ENCODE results near the gene KRT7. TPM values are rescaled to one million over a fixed set of nuclear protein-coding genes. Genes with fewer than 3 reads are reported as not detected.

Gene KRT7
- 1.1 and 7.0 TPM in 2 replicates for total RNA-seq

GRCh38 chr12:52232674-52233461 lies at the start of gene KRT7:
KRT7 (plus strand) TSS chr12:52233243; CDS start chr12:52233297, 54 bp downstream.

DNA sequence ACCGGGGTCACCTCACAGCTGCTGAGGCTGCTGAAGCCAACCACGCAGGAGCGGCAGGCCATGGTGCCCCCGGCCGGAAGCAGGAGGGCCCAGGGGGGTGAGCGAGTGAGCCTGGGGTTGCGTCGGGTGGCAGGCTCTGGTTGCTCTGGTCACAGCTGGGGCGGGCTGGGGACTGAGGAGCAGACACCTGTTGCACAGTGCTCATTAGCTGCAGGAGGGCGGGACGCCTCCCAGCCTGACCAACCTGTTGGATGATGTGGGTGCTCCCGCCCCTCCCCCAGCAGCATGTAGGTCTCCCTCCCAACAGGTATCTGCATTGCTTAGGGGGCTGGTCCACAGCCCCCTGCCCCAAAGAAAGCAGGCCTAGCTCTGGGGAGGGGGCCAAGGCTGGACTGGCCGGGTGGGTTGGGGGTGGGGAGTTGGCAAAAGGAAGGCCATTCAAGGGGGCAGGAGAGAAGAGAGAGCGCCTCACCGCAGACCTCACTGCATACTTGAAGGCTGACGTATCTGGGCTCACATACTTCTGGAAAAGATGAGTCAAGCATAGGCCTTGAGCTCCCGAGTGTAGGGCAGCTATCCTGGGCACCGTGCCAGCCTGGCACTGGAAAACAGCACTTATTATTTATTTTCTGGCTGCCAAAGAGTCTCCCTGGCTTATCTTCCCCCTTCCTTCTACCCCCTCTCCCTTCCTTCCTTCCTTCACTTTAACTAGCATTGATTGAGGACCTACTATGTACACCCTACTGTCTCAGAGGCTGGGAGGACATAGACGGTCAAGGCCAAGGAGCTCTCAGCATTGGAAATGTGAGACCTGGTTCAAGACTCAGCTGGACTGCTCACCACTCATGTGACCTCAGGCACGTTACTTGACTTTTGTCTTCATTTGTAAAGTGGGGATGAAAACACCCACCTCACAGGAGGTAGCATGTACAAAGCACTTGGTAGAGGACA lies 40.9 kb upstream of the KRT7 start, which contains the start of gene KRT80:
TSS of gene KRT80 (minus strand) at position 174 of the 951 bp plus-strand sequence. CDS start at position 62, 112 bp downstream.

DNA sequence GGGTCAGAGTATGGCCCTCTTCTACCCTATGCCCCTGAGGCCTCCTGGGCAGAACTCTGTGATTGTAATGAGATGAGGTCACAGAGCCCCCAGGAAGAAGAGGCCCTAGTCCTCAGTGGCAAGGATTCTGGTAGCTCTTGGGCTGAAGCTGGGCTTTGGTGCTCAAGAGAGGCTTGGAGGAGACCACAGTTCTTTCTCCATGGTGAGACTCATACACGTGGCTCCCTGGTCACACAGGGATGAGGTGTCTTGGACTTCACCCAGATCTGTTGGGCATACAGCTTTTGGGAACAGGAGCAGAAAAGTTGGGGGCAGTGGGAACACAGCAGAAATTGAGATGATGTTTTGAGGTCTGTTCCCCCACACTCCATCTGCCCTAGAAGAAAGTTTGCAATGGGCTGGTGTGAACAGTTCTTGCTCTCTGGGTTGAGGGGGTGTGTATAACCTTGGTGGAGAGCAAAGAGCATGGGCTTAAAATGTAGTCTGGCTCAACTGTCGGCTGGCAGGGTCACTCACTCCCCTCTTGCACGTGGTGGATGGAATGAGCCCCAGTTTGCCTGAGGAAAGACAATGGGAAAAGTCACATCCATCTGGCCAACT lies 41.6 kb downstream of the KRT7 start, which contains the start of gene KRT86:
TSS of gene KRT86 (plus strand) at position 125 of the 600 bp plus-strand sequence. CDS start 27,272 bp downstream, outside the sequence.

GRCh38 chr12:52291267-52291935 lies 58.4 kb downstream of the KRT7 start, which contains the start of gene KRT81:
KRT81 (minus strand) TSS chr12:52291534; CDS start chr12:52291465, 69 bp downstream.

Other genes with a start within 250 kb of the KRT7 start
- gene TAMALIN, start 226.3 kb upstream of the KRT7 start, total RNA-seq: 1.9 and 5.0 TPM in 2 replicates
- 4.2 and 9.6 TPM in 2 replicates for gene NR4A1, start 181.8 kb upstream of the KRT7 start, total RNA-seq
- gene ATG101, start 163.3 kb upstream of the KRT7 start, total RNA-seq: 86.0 and 132 TPM in 2 replicates
- gene SMIM41, start 153.5 kb upstream of the KRT7 start, total RNA-seq: 1.0 and 1.1 TPM in 2 replicates
- 0.22 and 1.4 TPM in 2 replicates for gene KRT80, start 41.2 kb upstream of the KRT7 start, total RNA-seq
- gene KRT86, start 41.4 kb downstream of the KRT7 start, total RNA-seq: under 0.01 TPM in 1 of 2 replicates, not detected in the other
- gene KRT81, start 58.3 kb downstream of the KRT7 start, total RNA-seq: 0.14 TPM in 1 of 2 replicates, not detected in the other
- gene KRT83, start 88.2 kb downstream of the KRT7 start, total RNA-seq: not detected in 2 replicates
- not detected in 2 replicates for gene KRT85, start 134.2 kb downstream of the KRT7 start, total RNA-seq
- gene KRT84, start 152.4 kb downstream of the KRT7 start, total RNA-seq: not detected in 2 replicates
- gene KRT82, start 173.1 kb downstream of the KRT7 start, total RNA-seq: not detected in 2 replicates
- not detected in 2 replicates for gene KRT75, start 201.1 kb downstream of the KRT7 start, total RNA-seq
- gene KRT6B, start 218.9 kb downstream of the KRT7 start, total RNA-seq: 0.29 TPM in 1 of 2 replicates, not detected in the other
- gene KRT6C, start 240.6 kb downstream of the KRT7 start, total RNA-seq: not detected in 2 replicates

Measured in placental pericyte (primary cell).